ENCODE results near the gene RHOJ. TPM values are rescaled to one million over a fixed set of nuclear protein-coding genes. Genes with fewer than 3 reads are reported as not detected.
"Not testable (repeated sequence)": the region's sequence is repeated elsewhere in the genome, so short reads cannot be mapped to it uniquely, and the experiment has no call there.

The RHOJ gene
- total and polyA plus RNA-seq, 2 of the 8 experiments (the other 6 are each of a cell fraction or from before 2014, with no cell fraction given): 0.11 TPM; not detected in 1

DNA sequence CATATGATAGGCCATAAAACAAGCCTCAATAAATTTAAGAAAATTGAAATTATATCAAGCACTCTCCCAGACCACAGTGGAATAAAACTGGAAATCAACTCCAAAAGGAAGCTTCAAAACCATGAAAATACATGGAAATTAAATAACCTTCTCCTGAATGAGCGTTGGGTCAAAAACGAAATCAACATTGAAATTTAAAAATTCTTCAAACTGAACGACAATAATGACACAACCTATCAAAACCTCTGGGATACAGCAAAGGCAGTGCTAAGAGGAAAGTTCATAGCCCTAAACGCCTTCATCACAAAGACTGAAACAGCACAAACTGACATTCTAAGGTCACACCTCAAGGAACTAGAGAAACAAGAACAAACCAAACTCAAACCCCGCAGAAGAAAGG lies 100.2 kb downstream of the RHOJ start:
- H2AFZ ChIP-seq (ENCODE audit: low read length); H3K14ac ChIP-seq (ENCODE audit: insufficient read length); H3K18ac ChIP-seq (ENCODE audit: extremely low read depth, low read length); H3K56ac ChIP-seq (replicated peaks; ENCODE audit: insufficient read length, low read depth, low read length); H2BK20ac ChIP-seq (ENCODE audit: low read length); H2BK12ac ChIP-seq (ENCODE audit: low read depth, low read length); H3K27me3 ChIP-seq (replicated peaks in 1 of 4; ENCODE audit: control insufficient read depth in 3 of 4, extremely low read depth in 1 of 4, insufficient read depth in 3 of 4, low read length in 3 of 4); H3K23me2 ChIP-seq (ENCODE audit: low read depth, low read length); H3K4me2 ChIP-seq (ENCODE audit: insufficient read depth in 1 of 2, low read depth in 2 of 2, low read length in 2 of 2); H3K4ac ChIP-seq (replicated peaks; ENCODE audit: insufficient read length, low read depth, low read length); H2BK15ac ChIP-seq (ENCODE audit: low read length); H3K23ac ChIP-seq (ENCODE audit: insufficient read length); CTCF ChIA-PET (ENCODE audit: partially characterized antibody); H2BK5ac ChIP-seq (ENCODE audit: low read depth, low read length); H4K5ac ChIP-seq (ENCODE audit: insufficient read length, low read depth, low read length); H3K4me3 ChIP-seq (ENCODE audit: extremely low read depth in 1 of 4, insufficient read depth in 2 of 4, low read depth in 3 of 4, low read length in 4 of 4); FAIRE-seq; H2BK120ac ChIP-seq (replicated peaks; ENCODE audit: low read depth, low read length); H3K79me1 ChIP-seq (ENCODE audit: low read depth, low read length); H3K9ac ChIP-seq (replicated peaks in 1 of 4; ENCODE audit: extremely low read depth in 1 of 4, low read depth in 3 of 4, low read length in 3 of 4); H3K9me3 ChIP-seq (ENCODE audit: insufficient read depth in 2 of 2, low read depth in 1 of 2, low read length in 1 of 2); H4K8ac ChIP-seq (ENCODE audit: extremely low read depth, insufficient read depth, low read length); H3K36me3 ChIP-seq (ENCODE audit: control insufficient read depth in 2 of 4, insufficient read depth in 4 of 4, low read length in 3 of 4); H4K20me1 ChIP-seq (replicated peaks in 1 of 2; ENCODE audit: control insufficient read depth in 1 of 2, insufficient read depth in 2 of 2, low read length in 2 of 2); H2AK5ac ChIP-seq (ENCODE audit: low read depth, low read length); POLR2A ChIA-PET (ENCODE audit: partially characterized antibody); H3K79me2 ChIP-seq (ENCODE audit: control insufficient read depth in 1 of 2, insufficient read depth in 2 of 2, low read length in 2 of 2); DNase-seq (ENCODE audit: low read depth in 1 of 2, low spot score in 2 of 2); H3K4me1 ChIP-seq (replicated peaks in 1 of 4; ENCODE audit: control insufficient read depth in 3 of 4, insufficient read depth in 4 of 4, low read length in 3 of 4); H3K27ac ChIP-seq (ENCODE audit: low read depth, low read length); H4K91ac ChIP-seq (replicated peaks; ENCODE audit: insufficient read length, low read length): not testable (repeated sequence)
- 84% methylated on average over 5 of the region's 5 CpGs; no CpG with 5 or more reads in 1 of the 2 experiments for WGBS, 2 experiments (ENCODE audit: extremely low coverage in 1 of 2, insufficient coverage in 1 of 2, insufficient read length in 1 of 2, insufficient replicate concordance in 2 of 2, low coverage in 1 of 2, low lambda C conversion rate in 2 of 2, missing lambda C conversion rate in 1 of 2)

Data from H1 (cell line).